Muscle of back (tissue), 11 donors: ENCODE measurements around the gene C22orf15. TPM values are rescaled to one million over a fixed set of nuclear protein-coding genes. Genes with fewer than 3 reads are reported as not detected.

ENCODE experiments used
- DNase-seq, 3 donors: peaks; one replicate each; pipeline versions ENCODE4 v3.0.0 to v3.0.0-alpha.2; 2013
- polyA plus RNA-seq, 10 donors: library from polyadenylated mRNA; unstranded; fragments of 120-200 nt; gene quantifications; one replicate each; pipeline ENCODE4 v1.2.1, GENCODE V29; 2013; ENCODE audit not compliant: insufficient read length in 10 of 10

The C22orf15 gene
- polyA plus RNA-seq, 10 donors = 0.14 to 0.61 (median 0.33) TPM; not detected in 1

GRCh38 chr22:23772649-23773473 is 10.1 kb downstream of the C22orf15 start, which contains the start of gene MMP11:
Gene MMP11, plus strand, starts transcription at chr22:23772849. Its CDS starts 22 bp downstream, at chr22:23772871.
- DNase-seq = peak in 2 of 3 donors; percentile 39 to 65

- no peak for DNase-seq
Measured at GRCh38 chr22:23773483-23774113, 10.8 kb downstream of the C22orf15 start.

GRCh38 chr22:23774114-23774921 is 11.5 kb downstream of the C22orf15 start:
- no peak for DNase-seq

- no peak for DNase-seq
Measured at GRCh38 chr22:23774922-23775436, 12.2 kb downstream of the C22orf15 start.

GRCh38 chr22:23775779-23776375 is 13.1 kb downstream of the C22orf15 start:
- no peak for DNase-seq

GRCh38 chr22:23777776-23778576 is 15.2 kb downstream of the C22orf15 start:
- no peak for DNase-seq

- no peak for DNase-seq
Measured at GRCh38 chr22:23778577-23778900, 15.7 kb downstream of the C22orf15 start.

- no peak for DNase-seq
Measured at GRCh38 chr22:23779083-23779482, 16.3 kb downstream of the C22orf15 start.

GRCh38 chr22:23779731-23780130 is 16.9 kb downstream of the C22orf15 start:
- DNase-seq = no peak

GRCh38 chr22:23780146-23780748 is 17.5 kb downstream of the C22orf15 start:
- no peak for DNase-seq

GRCh38 chr22:23781065-23781464 is 18.3 kb downstream of the C22orf15 start:
- DNase-seq = no peak

GRCh38 chr22:23781511-23782183 is 18.9 kb downstream of the C22orf15 start:
- peak in 1 of 3 donors; percentile 42 for DNase-seq

GRCh38 chr22:23782252-23782651 is 19.5 kb downstream of the C22orf15 start:
- DNase-seq = no peak

- no peak for DNase-seq
Measured at GRCh38 chr22:23782703-23783102, 19.9 kb downstream of the C22orf15 start.

GRCh38 chr22:23783265-23784150 is 20.7 kb downstream of the C22orf15 start:
- no peak for DNase-seq

GRCh38 chr22:23784215-23784732 is 21.5 kb downstream of the C22orf15 start:
- no peak for DNase-seq

- DNase-seq = no peak
Measured at GRCh38 chr22:23786261-23786710, 23.5 kb downstream of the C22orf15 start.
